ENCODE results near the gene MS4A3.

GRCh38 chr11:60064111-60064510, 7.6 kb downstream of the MS4A3 start:
- no peak for TF ChIP-seq POLR2A (IDR thresholded peaks at IDR 0.05)
- TF ChIP-seq CTCF (IDR thresholded peaks at IDR 0.05), result no peak
- no peak for TF ChIP-seq POLR2AphosphoS5 (IDR thresholded peaks at IDR 0.05)
